Measurements from ENCODE around the gene DMTF1. TPM values are rescaled to one million over a fixed set of nuclear protein-coding genes. Genes with fewer than 3 reads are reported as not detected.
"Not testable (repeated sequence)": the region's sequence is repeated elsewhere in the genome, so short reads cannot be mapped to it uniquely, and the experiment has no call there.

Gene DMTF1
- total RNA-seq, 1 donor from 2014 or later, result 14.8 TPM

DNA sequence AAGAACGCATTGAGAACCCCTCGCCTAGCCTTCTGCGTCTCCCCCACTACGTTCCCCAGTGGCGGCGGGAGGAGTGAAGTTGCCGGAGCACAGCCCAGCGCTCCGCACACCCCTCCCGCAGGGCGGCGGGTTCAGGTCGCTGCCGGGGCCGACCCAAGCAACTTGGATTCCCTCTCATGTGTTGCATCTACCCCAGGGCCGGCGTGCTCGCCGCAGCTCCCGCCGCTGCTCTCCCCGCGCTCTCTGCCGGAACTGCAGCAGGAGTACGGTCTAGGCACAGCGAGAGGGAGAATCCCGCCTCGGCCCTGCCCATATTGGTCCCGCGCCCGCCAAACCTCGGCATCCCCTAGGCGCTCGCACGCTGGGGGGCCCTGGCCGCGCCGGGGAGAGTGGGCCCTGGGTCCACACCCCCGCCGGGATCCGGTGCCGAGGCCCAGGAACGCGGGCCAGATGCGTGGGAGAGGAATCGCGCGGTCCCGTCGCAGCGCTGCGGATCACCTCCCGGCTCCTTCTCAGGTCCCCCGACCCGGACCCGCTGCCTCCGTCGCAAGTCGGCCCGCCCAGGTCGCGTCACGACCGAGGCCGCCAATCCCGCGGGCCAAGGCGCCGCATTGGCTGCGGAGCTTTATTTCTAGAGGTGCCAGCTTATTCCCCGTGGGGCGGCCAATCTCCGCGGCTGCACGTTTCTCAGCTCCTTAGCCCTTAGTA is 67.9 kb downstream of the DMTF1 start:
- ATAC-seq (peak; percentile 74), DNase-seq (ENCODE audit: low spot score) (peak; percentile 59)

GRCh38 chr7:87220734-87221215 is 68.5 kb downstream of the DMTF1 start:
- peak; percentile 32 for ATAC-seq

DNA sequence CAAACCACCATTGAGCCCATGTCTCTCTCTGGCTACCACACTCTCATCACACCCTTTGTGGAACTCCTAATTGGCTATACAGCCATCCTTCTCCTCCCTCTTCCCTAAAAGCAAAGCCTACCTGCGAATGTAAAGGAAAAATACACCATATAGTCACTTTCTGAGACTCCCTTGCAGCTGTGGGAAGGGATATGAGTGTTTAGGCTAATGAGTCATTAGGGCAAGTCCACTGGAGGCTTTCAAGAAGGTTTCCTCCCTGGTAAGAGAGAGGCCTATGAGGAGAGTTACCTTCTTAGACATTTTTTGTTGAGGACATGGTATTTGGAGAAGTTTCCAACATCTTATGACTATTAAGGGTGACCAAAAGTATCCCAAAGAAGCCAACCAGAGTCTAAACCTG is 71.4 kb downstream of the DMTF1 start:
- no peak for ATAC-seq
- no peak for DNase-seq (ENCODE audit: low spot score)

More at GRCh38 chr7:87220734-87221215, 68.5 kb downstream of the DMTF1 start:
- no peak for DNase-seq (ENCODE audit: low spot score)

GRCh38 chr7:87225696-87226095 is 73.4 kb downstream of the DMTF1 start:
- ATAC-seq (no peak), DNase-seq (ENCODE audit: low spot score) (no peak)

DNA sequence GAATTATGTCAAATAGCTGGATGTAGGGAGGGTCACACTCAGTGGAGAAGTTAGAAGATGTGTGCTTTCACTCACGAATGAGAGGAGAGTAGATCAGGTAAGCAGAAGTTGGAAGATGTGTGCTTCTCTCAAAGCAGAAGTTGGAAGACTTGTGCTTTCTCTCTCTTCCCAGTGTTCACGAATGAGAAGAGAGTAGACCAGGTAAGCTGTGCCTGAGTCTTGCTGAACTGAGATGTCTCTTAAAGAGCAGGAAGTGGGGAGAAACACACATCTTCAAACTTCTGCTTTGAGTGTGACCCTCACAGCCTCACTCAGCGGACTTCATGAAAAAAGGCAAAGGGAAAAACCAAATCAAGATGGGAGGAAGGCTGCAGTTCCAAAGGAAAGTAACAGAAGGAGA is 74.2 kb downstream of the DMTF1 start:
- DNase-seq (ENCODE audit: low spot score) (no peak), ATAC-seq (no peak)

GRCh38 chr7:87231258-87231657 is 79.0 kb downstream of the DMTF1 start:
- peak; percentile 98 for ATAC-seq
- DNase-seq (ENCODE audit: low spot score), result peak; percentile 72

GRCh38 chr7:87231711-87232110 is 79.5 kb downstream of the DMTF1 start:
- ATAC-seq (no peak), DNase-seq (ENCODE audit: low spot score) (no peak)

- DNase-seq (ENCODE audit: low spot score) (no peak), ATAC-seq (no peak)
Measured at GRCh38 chr7:87234949-87235348, 82.7 kb downstream of the DMTF1 start.

GRCh38 chr7:87238464-87239051 is 86.3 kb downstream of the DMTF1 start:
- ATAC-seq; DNase-seq (ENCODE audit: low spot score): not testable (repeated sequence)

DNA sequence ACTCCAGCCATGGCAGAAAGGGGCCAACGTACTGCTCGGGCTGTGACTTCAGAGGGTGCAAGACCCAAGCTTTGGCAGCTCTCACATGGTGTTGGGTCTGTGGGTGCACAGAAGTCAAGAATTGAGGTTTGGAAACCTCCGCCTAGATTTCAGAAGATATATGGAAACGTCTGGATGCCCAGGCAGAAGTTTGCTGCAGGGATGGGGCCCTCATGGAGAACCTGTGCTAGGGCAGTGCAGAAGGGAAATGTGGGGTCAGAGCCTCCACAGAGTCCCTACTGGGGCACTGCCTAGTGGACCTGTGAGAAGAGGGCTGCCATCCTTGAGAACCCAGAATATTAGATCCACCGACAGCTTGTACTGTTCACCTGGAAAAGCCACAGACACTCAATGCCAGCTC is 93.4 kb downstream of the DMTF1 start:
- ATAC-seq; DNase-seq (ENCODE audit: low spot score): not testable (repeated sequence)

Other genes starting within 250 kb of the DMTF1 start
- gene ELAPOR2, start 92.8 kb upstream of the DMTF1 start, total RNA-seq, result 0.75 TPM
- gene TMEM243, start 67.3 kb downstream of the DMTF1 start, total RNA-seq, result 2.6 TPM
- gene CROT, start 193.2 kb downstream of the DMTF1 start, total RNA-seq, result 14.0 TPM

Measured in left lobe of liver (tissue), 2 donors.